GM12878 (cell line): ENCODE results near the gene MAFG. TPM values are rescaled to one million over a fixed set of nuclear protein-coding genes. Genes with fewer than 3 reads are reported as not detected.

Experiments
- BHLHE40 ChIP-seq, 2 experiments: fragments of 450-650 bp in 1 of 2; IDR thresholded peaks; 2 replicates each; pipeline ENCODE4 v1.6.1; 2011 to 2017; ENCODE audit warnings: low read depth in 2 of 2, borderline replicate concordance in 1 of 2, improper control_type of control experiment in 1 of 2, low read length in 1 of 2, mild to moderate bottlenecking in 1 of 2
- ETV6 ChIP-seq, 2 experiments: fragments of 450-650 bp in 1 of 2; IDR thresholded peaks in 1 of 2; conservative IDR thresholded peaks in 1 of 2; 2 replicates each; pipeline ENCODE4 v1.6.1; 2014; ENCODE audit warnings: antibody characterized with exemption in 1 of 2, borderline replicate concordance in 1 of 2, low read depth in 1 of 2, mild to moderate bottlenecking in 1 of 2, moderate library complexity in 1 of 2
- FOS ChIP-seq: IDR thresholded peaks from 3 replicates; pipeline ENCODE4 v1.6.1; 2011; ENCODE audit warnings: borderline replicate concordance; ENCODE audit not compliant: insufficient read length; ENCODE audit errors: extremely low read depth
- HDAC2 ChIP-seq: fragments of 200-600 bp; sonication (generic); IDR thresholded peaks from 2 replicates; pipeline ENCODE4 v1.6.1; 2017
- HDGF ChIP-seq: fragments of 450-650 bp; IDR thresholded peaks from 2 replicates; pipeline ENCODE4 v1.6.1; 2016; ENCODE audit warnings: antibody characterized with exemption
- IKZF2 ChIP-seq, 2 experiments: fragments of 450-650 bp; IDR thresholded peaks; 2 replicates each; pipeline ENCODE4 v1.6.1; 2017; ENCODE audit warnings: mild to moderate bottlenecking in 2 of 2, moderate library complexity in 2 of 2
- MXI1 ChIP-seq: fragments of 150-350 bp; IDR thresholded peaks from 2 replicates; pipeline ENCODE4 v1.6.1; 2011; ENCODE audit warnings: low read depth, mild to moderate bottlenecking, inconsistent platforms, low read length, improper control_type of control experiment
- MYB ChIP-seq: fragments of 150-350 bp; IDR thresholded peaks from 2 replicates; pipeline ENCODE4 v1.6.1; 2014; ENCODE audit warnings: mild to moderate bottlenecking, low read depth, low read length, borderline replicate concordance
- NBN ChIP-seq: fragments of 450-650 bp; IDR thresholded peaks from 2 replicates; pipeline ENCODE4 v1.6.1; 2016
- NFYA ChIP-seq: IDR thresholded peaks from 2 replicates; pipeline ENCODE4 v1.6.1; 2011; ENCODE audit warnings: low read depth, mild to moderate bottlenecking, low read length, improper control_type of control experiment, borderline replicate concordance
- NRF1 ChIP-seq: conservative IDR thresholded peaks from 2 replicates; pipeline ENCODE4 v1.6.1; 2011; ENCODE audit warnings: mild to moderate bottlenecking, low read depth, low read length, improper control_type of control experiment
- PAX8 ChIP-seq: fragments of 450-650 bp; IDR thresholded peaks from 2 replicates; pipeline ENCODE4 v1.6.1; 2017; ENCODE audit warnings: mild to moderate bottlenecking, moderate library complexity
- POU2F2 ChIP-seq: IDR thresholded peaks from 3 replicates; pipeline ENCODE4 v1.6.1; 2011; ENCODE audit warnings: low read depth, mild to moderate bottlenecking, low read length, borderline replicate concordance
- RAD21 ChIP-seq: IDR thresholded peaks from 2 replicates; pipeline ENCODE4 v1.6.1; 2011; ENCODE audit warnings: mild to moderate bottlenecking, low read depth, low read length, moderate library complexity; ENCODE audit not compliant: insufficient read depth
- RAD51 ChIP-seq: fragments of 450-650 bp; IDR thresholded peaks from 2 replicates; pipeline ENCODE4 v1.6.1; 2016; ENCODE audit warnings: moderate library complexity, mild to moderate bottlenecking, inconsistent platforms
- RB1 ChIP-seq: fragments of 450-650 bp; formaldehyde crosslinking; IDR thresholded peaks from 2 replicates; pipeline ENCODE4 v1.6.1; 2017; ENCODE audit warnings: mild to moderate bottlenecking, borderline replicate concordance
- RELA ChIP-seq: fragments of 450-650 bp; IDR thresholded peaks from 2 replicates; pipeline ENCODE4 v1.8.0; 2014; ENCODE audit warnings: borderline replicate concordance; ENCODE audit not compliant: partially characterized antibody
- RFX5 ChIP-seq: IDR thresholded peaks from 2 replicates; pipeline ENCODE4 v1.6.1; 2011; ENCODE audit warnings: low read depth, low read length, improper control_type of control experiment
- SMAD1 ChIP-seq: fragments of 450-650 bp; IDR thresholded peaks from 2 replicates; pipeline ENCODE4 v1.6.1; 2018; ENCODE audit warnings: mild to moderate bottlenecking, low read depth; ENCODE audit not compliant: partially characterized antibody
- SMAD5 ChIP-seq: IDR thresholded peaks from 2 replicates; pipeline ENCODE4 v1.6.1; 2016; ENCODE audit warnings: antibody characterized with exemption, low read depth
- SREBF2 ChIP-seq: IDR thresholded peaks from 2 replicates; pipeline ENCODE4 v1.6.1; 2012; ENCODE audit warnings: mild to moderate bottlenecking, low read length
- STAT3 ChIP-seq: IDR thresholded peaks from 2 replicates; pipeline ENCODE4 v1.6.1; 2011; ENCODE audit warnings: low read depth, low read length, improper control_type of control experiment
- SUZ12 ChIP-seq: fragments of 200-600 bp; sonication (generic); IDR thresholded peaks from one replicate; pipeline ENCODE4 v1.6.1; 2018; ENCODE audit warnings: antibody characterized with exemption, mild to moderate bottlenecking; ENCODE audit not compliant: unreplicated experiment
- TAF1 ChIP-seq: IDR thresholded peaks from 2 replicates; pipeline ENCODE4 v1.6.1; 2011; ENCODE audit warnings: mild to moderate bottlenecking, low read depth, low read length, borderline replicate concordance
- TARDBP ChIP-seq: IDR thresholded peaks from 2 replicates; pipeline ENCODE4 v1.6.1; 2016; ENCODE audit warnings: borderline replicate concordance
- YBX1 ChIP-seq: fragments of 450-650 bp; IDR thresholded peaks from 2 replicates; pipeline ENCODE4 v1.6.1; 2016; ENCODE audit warnings: antibody characterized with exemption
- ZNF274 ChIP-seq: IDR thresholded peaks from one replicate; pipeline ENCODE4 v1.8.0; 2011; ENCODE audit not compliant: insufficient read length, insufficient read depth
- ZNF622 ChIP-seq: fragments of 450-650 bp; IDR thresholded peaks from 2 replicates; pipeline ENCODE4 v1.6.1; 2017; ENCODE audit warnings: mild to moderate bottlenecking, inconsistent platforms
- ZSCAN29 ChIP-seq: fragments of 450-650 bp; IDR thresholded peaks from 2 replicates; pipeline ENCODE4 v1.6.1; 2017; ENCODE audit warnings: mild to moderate bottlenecking, moderate library complexity
- ZZZ3 ChIP-seq: IDR thresholded peaks from 2 replicates; pipeline ENCODE4 v1.6.1; 2011; ENCODE audit warnings: low read depth; ENCODE audit not compliant: control insufficient read depth, insufficient read length
- polyA plus RNA-seq, 11 experiments: library from polyadenylated mRNA; depleted of rRNA in 4 of 11; unstranded in 6 of 11; stranded (reverse) in 5 of 11; fragments of >200 nt; fragmentation: Nextera tagmentation in 4 of 11; fragmentation: Illumina TruSeq in 1 of 11; extraction: Ambion mirVana in 4 of 11; extraction: Trizol in 1 of 11; gene quantifications; 1 replicate in 1 of 11; 2 replicates in 10 of 11; pipeline versions ENCODE4 v1.2.1 to v1.2.3, GENCODE V29; 2011 to 2016; ENCODE audit warnings: inconsistent platforms in 2 of 11, missing spikeins in 2 of 11, low read depth in 1 of 11
- total RNA-seq, 4 experiments: library from RNA; depleted of rRNA in 3 of 4; stranded (reverse); fragments of >200 nt in 3 of 4; fragmentation: Illumina TruSeq in 1 of 4; extraction: Trizol in 1 of 4; gene quantifications; 2 replicates each; pipeline versions ENCODE4 v1.2.1 to v1.2.3, GENCODE V29; 2013 to 2021
- TF ChIP-seq, protein P1 (sequence below): IDR thresholded peaks from 2 replicates; pipeline ENCODE4 v1.6.1; 2011; ENCODE audit warnings: borderline replicate concordance, low read depth, mild to moderate bottlenecking, moderate library complexity, mixed read lengths, low read length; ENCODE audit not compliant: insufficient read depth; ENCODE audit errors: extremely low read length

The MAFG gene
- total and polyA plus RNA-seq, 10 of the 15 experiments (the other 5 are each of a cell fraction or from before 2014, with no cell fraction given) = 0.48 to 20.1 (median 7.6) TPM

DNA sequence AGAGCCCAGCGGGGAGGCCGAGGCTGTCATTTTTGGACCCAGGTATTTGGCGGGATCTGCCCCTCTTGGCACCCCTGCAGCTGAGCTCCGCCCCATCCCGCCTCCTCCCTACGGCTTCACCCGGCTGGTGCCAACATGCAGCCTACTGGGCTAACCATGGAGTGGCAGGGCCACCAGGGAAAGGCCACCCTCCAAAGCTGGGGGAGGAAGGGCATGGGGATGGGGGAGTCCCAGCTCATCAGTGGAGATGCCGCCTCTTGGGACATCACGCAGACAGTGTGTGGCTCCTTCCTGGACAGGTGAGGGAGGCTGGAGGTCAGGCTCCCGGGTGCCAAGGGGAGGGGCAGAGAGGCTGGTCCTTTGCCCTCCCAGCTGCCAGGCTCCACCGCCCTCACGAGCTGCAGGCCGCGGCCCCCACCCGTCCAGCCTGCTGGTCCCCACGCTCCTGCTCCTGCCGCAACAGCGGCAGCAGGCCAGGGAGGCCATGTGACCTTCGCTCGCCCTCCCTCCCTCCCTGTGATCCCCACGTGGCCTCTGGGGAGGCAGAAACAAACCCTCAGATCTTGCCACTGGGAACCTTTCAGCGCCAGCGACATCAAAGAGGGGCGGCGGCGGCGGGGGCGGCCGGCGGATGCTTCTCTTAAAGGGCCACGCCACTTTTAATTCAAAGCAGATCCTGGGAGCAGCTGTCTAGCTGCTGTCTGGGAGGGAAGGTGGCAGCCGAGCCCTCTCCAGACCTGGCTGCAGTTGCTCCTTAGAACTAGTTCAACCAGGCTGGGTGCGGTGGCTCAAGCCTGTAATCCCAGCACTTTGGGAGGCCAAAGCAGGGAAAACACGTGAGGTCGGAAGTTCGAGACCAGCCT is 40.2 kb upstream of the MAFG start (continued):
- TF ChIP-seq, protein P1, sequence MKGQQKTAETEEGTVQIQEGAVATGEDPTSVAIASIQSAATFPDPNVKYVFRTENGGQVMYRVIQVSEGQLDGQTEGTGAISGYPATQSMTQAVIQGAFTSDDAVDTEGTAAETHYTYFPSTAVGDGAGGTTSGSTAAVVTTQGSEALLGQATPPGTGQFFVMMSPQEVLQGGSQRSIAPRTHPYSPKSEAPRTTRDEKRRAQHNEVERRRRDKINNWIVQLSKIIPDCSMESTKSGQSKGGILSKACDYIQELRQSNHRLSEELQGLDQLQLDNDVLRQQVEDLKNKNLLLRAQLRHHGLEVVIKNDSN = peak; percentile 88
- TF ChIP-seq TAF1 = no peak
- TF ChIP-seq NBN = no peak; the same call in 1 of the 2 replicates
- no peak for TF ChIP-seq ZNF622
- no peak for TF ChIP-seq RELA
- no peak for TF ChIP-seq SMAD5
- no peak for TF ChIP-seq ZZZ3
- no peak for TF ChIP-seq TARDBP
- no peak for TF ChIP-seq ZSCAN29
- peak in 1 of 2 experiments; percentile 14; a peak in 1 of 4 replicates for TF ChIP-seq IKZF2 (IDR thresholded peaks at IDR 0.05)
- TF ChIP-seq YBX1 = no peak
- TF ChIP-seq RB1 = no peak
- TF ChIP-seq ETV6 (conservative IDR thresholded peaks at IDR 0.05 in 1 of 2, IDR thresholded peaks at IDR 0.05 in 1 of 2; ENCODE audit: borderline replicate concordance in 1 of 2, low read depth in 1 of 2) = no peak
- TF ChIP-seq MXI1 = 0 out of 2 replicates have a peak, but pooled peaks have one; percentile 22
- no peak for TF ChIP-seq SREBF2
- no peak for TF ChIP-seq SMAD1
- TF ChIP-seq PAX8 = no peak
- no peak for TF ChIP-seq ZNF274
- no peak for TF ChIP-seq SUZ12
- TF ChIP-seq NRF1 = no peak
- TF ChIP-seq RAD51 = peak; percentile 91
- no peak for TF ChIP-seq RAD21
- TF ChIP-seq NFYA = no peak
- TF ChIP-seq BHLHE40 (IDR thresholded peaks at IDR 0.05; ENCODE audit: borderline replicate concordance in 1 of 2, low read depth in 2 of 2, low read length in 1 of 2) = peak; percentile 9 to 70; a peak in 2 of 4 replicates
- no peak for TF ChIP-seq POU2F2
- TF ChIP-seq STAT3 = no peak
- TF ChIP-seq RFX5 = no peak
- TF ChIP-seq HDGF = peak; percentile 73
- TF ChIP-seq MYB = no peak
- no peak for TF ChIP-seq FOS
- TF ChIP-seq HDAC2 = no peak
